PC-9 (cell line): ENCODE measurements around the gene SACS.

ENCODE experiments used
- EZH2 ChIP-seq: fragments of 200-600 bp; sonication (generic); IDR thresholded peaks from 2 replicates; pipeline ENCODE4 v1.8.0; 2017; ENCODE audit warnings: antibody characterized with exemption, low read depth
- TF ChIP-seq, protein P1 (sequence below): fragments of 200-600 bp; sonication (generic); conservative IDR thresholded peaks from 2 replicates; pipeline ENCODE4 v1.6.1; 2017; ENCODE audit warnings: mixed run types, antibody characterized with exemption, mild to moderate bottlenecking, moderate library complexity

DNA sequence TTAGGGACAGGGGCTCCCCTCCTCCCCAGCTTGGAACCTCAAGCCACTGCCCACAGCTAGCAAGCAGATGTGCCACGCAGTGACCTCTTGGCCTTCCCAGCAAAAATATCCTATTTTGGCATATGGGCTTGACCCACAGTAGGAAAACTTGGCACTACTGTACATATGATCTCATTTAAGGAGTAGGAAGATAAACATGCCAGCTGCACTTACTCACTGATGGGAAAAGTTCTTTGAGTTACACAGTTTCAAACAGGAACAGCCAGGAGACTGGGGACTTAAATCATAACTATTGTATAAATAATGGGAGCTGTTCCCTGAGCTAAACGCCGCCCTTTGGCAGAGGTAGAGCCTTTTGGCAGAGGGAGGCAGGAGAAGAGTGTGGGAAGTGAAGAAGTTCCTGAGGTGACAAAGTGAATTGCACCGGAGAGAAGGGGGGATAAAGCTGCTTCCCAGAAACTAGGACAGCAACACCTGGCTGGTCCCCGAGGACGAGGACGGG, 6.1 kb downstream of the SACS start:
- TF ChIP-seq, protein P1, sequence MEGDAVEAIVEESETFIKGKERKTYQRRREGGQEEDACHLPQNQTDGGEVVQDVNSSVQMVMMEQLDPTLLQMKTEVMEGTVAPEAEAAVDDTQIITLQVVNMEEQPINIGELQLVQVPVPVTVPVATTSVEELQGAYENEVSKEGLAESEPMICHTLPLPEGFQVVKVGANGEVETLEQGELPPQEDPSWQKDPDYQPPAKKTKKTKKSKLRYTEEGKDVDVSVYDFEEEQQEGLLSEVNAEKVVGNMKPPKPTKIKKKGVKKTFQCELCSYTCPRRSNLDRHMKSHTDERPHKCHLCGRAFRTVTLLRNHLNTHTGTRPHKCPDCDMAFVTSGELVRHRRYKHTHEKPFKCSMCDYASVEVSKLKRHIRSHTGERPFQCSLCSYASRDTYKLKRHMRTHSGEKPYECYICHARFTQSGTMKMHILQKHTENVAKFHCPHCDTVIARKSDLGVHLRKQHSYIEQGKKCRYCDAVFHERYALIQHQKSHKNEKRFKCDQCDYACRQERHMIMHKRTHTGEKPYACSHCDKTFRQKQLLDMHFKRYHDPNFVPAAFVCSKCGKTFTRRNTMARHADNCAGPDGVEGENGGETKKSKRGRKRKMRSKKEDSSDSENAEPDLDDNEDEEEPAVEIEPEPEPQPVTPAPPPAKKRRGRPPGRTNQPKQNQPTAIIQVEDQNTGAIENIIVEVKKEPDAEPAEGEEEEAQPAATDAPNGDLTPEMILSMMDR, result no peak
- TF ChIP-seq EZH2, result no peak
